NOMO-1 (cell line): ENCODE measurements around the gene PRRC2A.

ENCODE experiments used
- DNase-seq, 2 experiments: peaks; one replicate each; lab custom pipeline; 2025; ENCODE audit not compliant: unreplicated experiment in 2 of 2; lab: John Stamatoyannopoulos, UW

PRRC2A gene

DNA sequence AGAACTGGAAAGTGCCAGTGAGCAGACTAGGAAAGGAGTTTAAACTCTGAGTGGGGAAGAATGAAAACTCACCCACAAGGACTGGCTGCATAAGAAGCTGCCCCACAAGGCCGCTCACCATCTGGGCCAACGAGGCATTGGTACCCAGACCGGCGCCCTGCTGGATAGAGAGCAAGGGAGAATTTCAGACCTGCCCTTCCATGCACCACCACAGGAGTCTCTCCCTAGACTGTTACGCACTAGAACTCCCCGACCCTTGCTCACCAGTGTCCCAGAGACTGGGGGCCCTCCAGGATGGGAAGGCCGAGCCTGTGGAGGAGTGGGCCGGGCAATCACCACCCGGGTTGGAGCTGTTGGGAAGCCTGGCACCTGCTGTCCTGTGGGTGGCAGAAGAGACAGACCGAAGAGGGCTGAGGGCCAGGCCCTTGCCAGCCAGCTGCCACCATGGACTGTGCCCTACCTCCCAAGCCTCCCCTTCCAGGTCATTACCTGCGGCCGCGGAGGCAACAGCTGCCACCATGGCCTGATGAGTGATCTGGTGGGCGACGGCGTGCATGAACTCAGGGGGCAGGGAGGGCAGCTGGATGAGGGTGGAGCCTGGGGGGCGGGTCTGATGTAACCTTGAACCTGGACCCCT lies 23.4 kb downstream of the PRRC2A start:
- DNase-seq, result no peak

DNA sequence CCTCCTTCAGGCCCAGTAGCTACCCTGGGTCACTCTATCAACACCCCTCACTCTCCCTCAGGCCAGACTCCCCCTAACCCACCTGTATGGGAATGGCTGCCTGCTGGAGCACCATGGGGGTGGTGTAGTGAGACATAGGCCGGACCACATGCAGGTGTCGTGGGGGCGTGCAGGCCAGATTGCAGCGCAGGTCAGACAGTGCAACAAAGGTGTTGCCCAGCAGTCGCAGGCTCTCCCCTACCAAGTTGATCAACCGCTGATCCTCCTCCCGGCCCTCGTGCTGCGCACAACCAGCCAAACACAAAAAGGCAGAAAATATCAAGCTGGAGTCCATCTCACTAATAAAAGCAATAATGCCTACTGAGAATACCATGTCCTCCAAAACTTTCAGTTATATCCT lies 24.8 kb downstream of the PRRC2A start:
- no peak for DNase-seq

DNA sequence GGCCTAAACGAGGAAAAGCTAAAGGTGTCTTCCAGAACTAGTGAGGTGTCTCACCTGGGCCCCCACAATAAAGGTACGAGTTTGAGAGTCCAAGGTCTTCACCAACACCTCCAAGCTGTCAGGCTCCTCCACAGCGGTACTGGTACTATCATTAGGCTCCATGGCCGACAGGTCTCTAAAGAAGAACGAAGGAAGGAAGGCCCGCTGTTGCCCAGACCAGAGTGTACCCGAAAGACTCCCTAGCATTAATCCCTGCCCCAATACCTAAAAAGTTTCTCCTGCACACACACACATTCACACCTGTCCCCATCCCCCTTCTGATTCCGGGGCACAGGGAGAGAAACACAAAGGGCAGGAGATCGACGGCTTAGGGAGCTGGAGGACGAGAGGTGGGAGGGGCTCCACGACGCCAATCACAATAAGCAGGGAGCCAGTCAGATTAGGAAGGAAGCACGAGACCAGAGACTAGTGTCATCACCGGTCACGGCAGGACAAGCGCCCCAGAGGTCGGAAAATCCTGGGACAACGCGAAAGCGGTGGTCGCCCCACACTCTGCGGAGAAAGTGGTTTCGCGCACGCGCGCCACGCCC lies 31.2 kb downstream of the PRRC2A start:
- DNase-seq, result peak; percentile 39 to 80

GRCh38 chr6:31652925-31653724 lies 32.6 kb downstream of the PRRC2A start:
- peak; percentile 95 to 96 for DNase-seq

- DNase-seq, result no peak
Measured at GRCh38 chr6:31654574-31655348, 34.2 kb downstream of the PRRC2A start.

GRCh38 chr6:31655349-31656237 lies 35.1 kb downstream of the PRRC2A start, which contains the start of gene APOM:
TSS of gene APOM (plus strand) at chr6:31655894. CDS start at chr6:31655967, 73 bp downstream.
- no peak for DNase-seq

- no peak for DNase-seq
Measured at GRCh38 chr6:31657406-31658157, 37.1 kb downstream of the PRRC2A start.

GRCh38 chr6:31658158-31658688 lies 37.7 kb downstream of the PRRC2A start:
- no peak for DNase-seq

GRCh38 chr6:31658983-31659648 lies 38.6 kb downstream of the PRRC2A start:
- no peak for DNase-seq

GRCh38 chr6:31659649-31660380 lies 39.3 kb downstream of the PRRC2A start:
- peak; percentile 57 for DNase-seq

DNA sequence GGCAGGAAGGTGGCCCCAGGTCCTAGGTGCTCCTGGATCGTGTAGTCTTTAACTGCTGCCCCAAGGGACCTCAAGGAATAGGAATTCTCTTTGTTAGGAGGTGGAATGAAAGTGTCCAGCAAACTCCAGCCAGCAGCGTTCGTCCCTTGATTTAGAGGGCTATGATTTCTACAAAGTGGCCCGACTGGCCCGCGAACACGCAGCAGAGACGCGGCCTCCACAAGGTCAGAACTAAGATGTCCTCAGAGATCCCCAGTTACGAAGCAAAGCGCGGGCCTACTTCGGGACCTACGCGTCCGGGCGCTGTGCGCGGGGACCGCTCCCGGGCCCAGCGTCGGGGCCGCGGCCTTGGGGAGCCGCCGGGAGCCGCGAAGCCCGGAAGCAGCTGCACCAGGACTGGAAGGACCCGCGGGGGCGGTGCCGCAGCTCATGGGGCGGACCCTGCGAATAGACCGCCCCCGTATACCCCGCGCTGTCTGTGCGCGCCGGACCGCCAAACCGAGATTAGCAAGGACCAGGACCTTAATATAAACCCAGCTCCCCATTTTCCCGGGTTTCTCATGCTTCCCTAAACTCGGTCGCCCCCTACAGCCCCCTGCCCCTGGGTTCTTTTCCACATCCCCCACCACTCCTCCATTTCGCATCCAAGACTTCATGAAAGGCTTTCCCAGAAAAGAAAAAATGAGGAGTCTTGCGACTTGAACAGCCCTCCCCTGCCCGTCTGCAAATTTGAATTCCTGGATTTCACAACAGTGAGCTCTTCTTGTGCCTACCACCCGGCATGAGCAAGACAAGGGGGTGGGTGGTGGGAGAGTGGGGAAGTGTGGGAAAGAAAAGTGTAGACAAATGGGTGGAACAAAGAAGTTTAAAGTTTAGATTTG lies 40.1 kb downstream of the PRRC2A start, which contains the start of gene C6orf47:
Gene C6orf47, minus strand, starts transcription at position 398 of the 881 bp plus-strand sequence. CDS start 831 bp downstream, outside the sequence.
- DNase-seq, result peak; percentile 59 to 66

DNA sequence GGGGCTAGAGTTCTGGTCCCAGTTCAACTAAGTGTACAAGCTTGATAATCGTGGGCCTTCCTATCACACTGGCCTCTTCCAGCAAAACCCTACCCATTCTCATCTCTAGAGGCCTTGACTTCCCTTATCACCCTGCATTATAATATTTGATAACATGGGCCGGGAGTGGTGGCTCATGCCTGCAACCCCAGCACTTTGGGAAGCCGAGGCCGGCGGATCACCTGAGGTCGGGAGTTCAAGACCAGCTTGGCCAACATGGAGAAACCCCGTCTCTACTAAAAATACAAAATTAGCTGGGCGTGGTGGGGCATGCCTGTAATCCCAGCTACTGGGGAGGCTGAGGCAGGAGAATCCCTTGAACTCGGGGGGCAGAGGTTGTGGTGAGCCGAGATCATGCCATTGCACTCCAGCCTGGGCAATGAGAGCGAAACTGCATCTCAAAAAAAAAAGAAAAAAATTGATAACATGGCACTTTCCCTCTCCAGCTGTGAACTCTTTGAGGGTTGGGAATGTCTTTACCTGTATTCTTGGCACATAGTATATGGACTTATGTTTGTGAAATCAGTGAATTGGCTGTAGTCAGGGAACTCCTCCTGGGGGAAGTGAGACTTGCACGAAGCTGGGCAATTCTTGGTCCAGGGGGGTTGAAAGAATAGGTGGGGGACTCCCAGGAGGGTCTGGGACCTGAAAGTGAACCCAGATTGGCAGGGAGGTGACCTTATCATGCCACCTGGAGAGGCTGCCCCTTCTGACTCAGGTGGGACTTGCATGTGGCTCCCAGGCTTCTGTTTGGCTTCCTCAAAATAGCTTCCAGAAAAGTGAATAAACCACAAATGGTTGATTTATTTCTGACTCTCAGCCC lies 41.0 kb downstream of the PRRC2A start:
- no peak for DNase-seq

GRCh38 chr6:31662124-31662723 lies 41.7 kb downstream of the PRRC2A start:
- DNase-seq, result no peak

GRCh38 chr6:31663126-31663960 lies 42.8 kb downstream of the PRRC2A start:
- peak in 1 of 2 experiments; percentile 15 for DNase-seq
